Adrenal gland (tissue), 5 donors: ENCODE data around the gene ASCL4.

Experiments
- POLR2A ChIP-seq, 2 donors: fragments of 450-650 bp; IDR thresholded peaks; one replicate each; pipeline ENCODE4 v1.6.1; 2017; ENCODE audit warnings: antibody characterized with exemption in 2 of 2, mild to moderate bottlenecking in 2 of 2, moderate library complexity in 1 of 2
- TF ChIP-seq, protein P1 (sequence below), 6 experiments: fragments of 450-650 bp in 4 of 6; fragments of 200-600 bp in 2 of 6; sonication (generic) in 1 of 6; IDR thresholded peaks; 1 replicate in 5 of 6; 2 replicates in 1 of 6; pipeline versions ENCODE4 v1.5.1 to v1.8.0; 2016 to 2021; ENCODE audit warnings: antibody characterized with exemption in 6 of 6, mild to moderate bottlenecking in 2 of 6, moderate library complexity in 1 of 6
- donor health status: DM: no; HTN: no; CAD: no.

DNA sequence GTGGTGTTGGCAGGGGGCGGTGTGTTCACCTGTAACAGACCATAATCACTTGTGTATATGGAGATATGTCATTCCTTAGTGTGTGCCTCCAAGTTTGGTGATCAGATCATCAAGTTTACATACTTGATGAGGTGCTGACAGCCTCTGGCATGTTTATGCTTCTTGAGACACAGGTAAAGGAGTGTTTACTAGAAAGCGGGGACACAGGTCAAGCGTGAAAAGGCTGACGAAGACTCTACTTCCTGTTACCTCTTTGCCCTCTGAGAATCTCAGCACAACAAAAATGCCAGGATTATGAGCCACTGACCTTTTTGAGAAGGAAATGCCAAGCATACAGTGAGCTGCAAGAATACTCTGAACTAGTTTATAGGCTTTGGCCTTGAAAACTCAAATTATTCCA is 43.1 kb upstream of the ASCL4 start:
- TF ChIP-seq, protein P1, sequence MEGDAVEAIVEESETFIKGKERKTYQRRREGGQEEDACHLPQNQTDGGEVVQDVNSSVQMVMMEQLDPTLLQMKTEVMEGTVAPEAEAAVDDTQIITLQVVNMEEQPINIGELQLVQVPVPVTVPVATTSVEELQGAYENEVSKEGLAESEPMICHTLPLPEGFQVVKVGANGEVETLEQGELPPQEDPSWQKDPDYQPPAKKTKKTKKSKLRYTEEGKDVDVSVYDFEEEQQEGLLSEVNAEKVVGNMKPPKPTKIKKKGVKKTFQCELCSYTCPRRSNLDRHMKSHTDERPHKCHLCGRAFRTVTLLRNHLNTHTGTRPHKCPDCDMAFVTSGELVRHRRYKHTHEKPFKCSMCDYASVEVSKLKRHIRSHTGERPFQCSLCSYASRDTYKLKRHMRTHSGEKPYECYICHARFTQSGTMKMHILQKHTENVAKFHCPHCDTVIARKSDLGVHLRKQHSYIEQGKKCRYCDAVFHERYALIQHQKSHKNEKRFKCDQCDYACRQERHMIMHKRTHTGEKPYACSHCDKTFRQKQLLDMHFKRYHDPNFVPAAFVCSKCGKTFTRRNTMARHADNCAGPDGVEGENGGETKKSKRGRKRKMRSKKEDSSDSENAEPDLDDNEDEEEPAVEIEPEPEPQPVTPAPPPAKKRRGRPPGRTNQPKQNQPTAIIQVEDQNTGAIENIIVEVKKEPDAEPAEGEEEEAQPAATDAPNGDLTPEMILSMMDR (IDR thresholded peaks at IDR 0.05): no peak
- TF ChIP-seq POLR2A (IDR thresholded peaks at IDR 0.05): no peak
